AG04450 (cell line): ENCODE data around the gene MAFG. TPM values are rescaled to one million over a fixed set of nuclear protein-coding genes. Genes with fewer than 3 reads are reported as not detected.

ENCODE experiments used
- CTCF ChIA-PET: fragments of 300-600, 350-600 bp; formaldehyde crosslinking; extraction: SDS; loops from one replicate; lab custom pipeline; 2022; ENCODE audit warnings: antibody characterized with exemption, inconsistent platforms; lab: Charles Lee
- POLR2A ChIA-PET: fragments of 350-600 bp; formaldehyde crosslinking; extraction: SDS; loops from one replicate; lab custom pipeline; 2021; ENCODE audit warnings: antibody characterized with exemption, inconsistent platforms; lab: Yijun Ruan, JAX
- DNase-seq: peaks from one replicate; pipeline ENCODE4 v3.0.0-alpha.2; 2011; ENCODE audit warnings: low read depth, low spot score
- H3K27ac ChIP-seq: one replicate; pipeline ENCODE4 v1.5.1; 2012; ENCODE audit warnings: low read depth, low read length, control low read depth
- H3K27me3 ChIP-seq: one replicate; pipeline ENCODE4 v1.6.0; 2012; ENCODE audit warnings: low read length; ENCODE audit not compliant: control insufficient read depth, insufficient read depth
- H3K4me3 ChIP-seq: 2 replicates; pipeline ENCODE4 v1.5.1; 2011; ENCODE audit warnings: mild to moderate bottlenecking, low read depth, low read length, control low read depth
- H3K9me3 ChIP-seq: 2 replicates; pipeline ENCODE4 v1.5.1; 2012; ENCODE audit warnings: low read length; ENCODE audit not compliant: control insufficient read depth, insufficient read depth
- CTCF ChIP-seq: IDR thresholded peaks from 2 replicates; pipeline ENCODE4 v1.5.1; 2011; ENCODE audit warnings: low read depth, low read length, control low read depth, inconsistent platforms
- polyA plus RNA-seq: library from polyadenylated mRNA; depleted of rRNA; stranded (reverse); fragments of >200 nt; gene quantifications from 2 replicates; pipeline ENCODE4 v1.2.3, GENCODE V29; 2011

Gene MAFG
- polyA plus RNA-seq, 1 experiment = 17.7 TPM

GRCh38 chr17:81968396-81968745, 40.8 kb upstream of the MAFG start:
- H3K9me3 ChIP-seq = peaks cover 3% of the 10 kb centered on the region
- ChIA-PET POLR2A (no interaction called here), CTCF (no interaction called here)
- no peak for TF ChIP-seq CTCF
- no peak overlapping the region for H3K4me3 ChIP-seq
- H3K27ac ChIP-seq = no peak overlapping the region
- DNase-seq = no peak
- H3K27me3 ChIP-seq = peaks cover 11% of the 10 kb centered on the region

GRCh38 chr17:81967533-81968395, 40.2 kb upstream of the MAFG start:
- ChIA-PET POLR2A (interaction anchor here (0.9 kb wide), 1 partner anchor 55 kb away, joined by 3 read pairs; the partner anchor contains the start of gene CENPX), CTCF (no interaction called here)
- no peak for DNase-seq
- H3K4me3 ChIP-seq = peak overlapping the region; percentile 20; the same call in 1 of the 2 replicates
- TF ChIP-seq CTCF = no peak
- peaks cover 17% of the 10 kb centered on the region for H3K27me3 ChIP-seq
- H3K27ac ChIP-seq = no peak overlapping the region
- H3K9me3 ChIP-seq = no peaks in the 10 kb centered on the region; the same call in 1 of the 2 replicates

GRCh38 chr17:81967244-81967532, 39.7 kb upstream of the MAFG start:
- no peak overlapping the region for H3K4me3 ChIP-seq

GRCh38 chr17:81966343-81967243, 39.1 kb upstream of the MAFG start:
- no peak for TF ChIP-seq CTCF
- ChIA-PET CTCF (no interaction called here), POLR2A (interaction anchor here (0.9 kb wide), 1 partner anchor 56 kb away, joined by 3 read pairs; the partner anchor contains the start of gene CENPX)
- Histone ChIP-seq H3K27me3 (peaks cover 27% of the 10 kb centered on the region), H3K9me3 (no peaks in the 10 kb centered on the region; the same call in 1 of the 2 replicates), H3K4me3 (no peak overlapping the region), H3K27ac (no peak overlapping the region)
- peak; percentile 26 for DNase-seq

More at GRCh38 chr17:81967244-81967532, 39.7 kb upstream of the MAFG start:
- DNase-seq = no peak
- ChIA-PET POLR2A (interaction anchor here (0.9 kb wide), 1 partner anchor 55 kb away, joined by 3 read pairs; the partner anchor contains the start of gene CENPX), CTCF (no interaction called here)
- H3K9me3 ChIP-seq = no peaks in the 10 kb centered on the region; the same call in 1 of the 2 replicates
- no peak overlapping the region for H3K27ac ChIP-seq
- no peak for TF ChIP-seq CTCF
- peaks cover 23% of the 10 kb centered on the region for H3K27me3 ChIP-seq
